GM03348 (cell line): Measurements from ENCODE around the gene CELF5.
"Not testable (repeated sequence)": the region's sequence is repeated elsewhere in the genome, so short reads cannot be mapped to it uniquely, and the experiment has no call there.

Source experiments
- DNase-seq: peaks from one replicate; pipeline ENCODE4 v3.0.0; 2012; ENCODE audit warnings: low spot score

The CELF5 gene

GRCh38 chr19:3190470-3190770 is 34.0 kb upstream of the CELF5 start:
- no peak for DNase-seq

GRCh38 chr19:3190921-3191805 is 33.3 kb upstream of the CELF5 start:
- DNase-seq = no peak

GRCh38 chr19:3191806-3192104 is 32.7 kb upstream of the CELF5 start:
- not testable (repeated sequence) for DNase-seq

- DNase-seq = no peak
These were observed 32.2 kb upstream of the CELF5 start for GRCh38 chr19:3192228-3192635.

- no peak for DNase-seq
These were observed 31.8 kb upstream of the CELF5 start for GRCh38 chr19:3192684-3193083.

- no peak for DNase-seq
These were observed 31.0 kb upstream of the CELF5 start for GRCh38 chr19:3193256-3194105.

GRCh38 chr19:3194106-3195087 is 30.1 kb upstream of the CELF5 start:
- no peak for DNase-seq

GRCh38 chr19:3196064-3196932 is 28.2 kb upstream of the CELF5 start:
- DNase-seq = no peak

- no peak for DNase-seq
These were observed 27.6 kb upstream of the CELF5 start for GRCh38 chr19:3196933-3197205.

GRCh38 chr19:3198901-3199700 is 25.4 kb upstream of the CELF5 start:
- no peak for DNase-seq

GRCh38 chr19:3201072-3201700 is 23.3 kb upstream of the CELF5 start:
- DNase-seq = no peak

GRCh38 chr19:3201911-3202310 is 22.6 kb upstream of the CELF5 start:
- DNase-seq = no peak

GRCh38 chr19:3202346-3202745 is 22.1 kb upstream of the CELF5 start:
- DNase-seq = no peak

- not testable (repeated sequence) for DNase-seq
These were observed 21.6 kb upstream of the CELF5 start for GRCh38 chr19:3202895-3203294.

- no peak for DNase-seq
These were observed 20.4 kb upstream of the CELF5 start for GRCh38 chr19:3203805-3204645.

GRCh38 chr19:3204646-3205275 is 19.7 kb upstream of the CELF5 start:
- DNase-seq = no peak

GRCh38 chr19:3206216-3206953 is 18.1 kb upstream of the CELF5 start:
- DNase-seq = no peak
